Measurements from ENCODE around the gene ARHGAP5. TPM values are rescaled to one million over a fixed set of nuclear protein-coding genes. Genes with fewer than 3 reads are reported as not detected.
"Not testable (repeated sequence)": the region's sequence is repeated elsewhere in the genome, so short reads cannot be mapped to it uniquely, and the experiment has no call there.

ARHGAP5 gene
- total and polyA plus RNA-seq, 5 experiments from 2014 or later = 16.1 to 71.7 (median 32.1) TPM

DNA sequence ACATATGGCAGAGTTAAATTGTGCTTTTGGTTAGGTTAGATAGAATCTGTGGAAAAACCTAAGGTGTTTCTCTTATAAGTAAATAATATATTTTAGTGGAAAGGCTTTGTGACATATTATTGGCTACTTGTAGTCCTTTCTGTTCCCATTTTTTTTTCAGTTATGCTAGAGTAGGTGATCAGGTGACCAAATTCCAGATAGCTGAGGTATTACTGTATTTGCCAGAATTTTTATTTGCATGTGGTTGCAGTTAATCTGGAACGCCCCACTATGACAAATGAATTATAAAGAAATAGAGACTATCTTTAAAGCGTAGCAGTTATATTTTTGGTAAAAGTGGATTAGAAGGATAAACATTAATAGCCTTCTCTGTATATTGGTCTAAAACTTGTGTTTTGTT lies 52.0 kb downstream of the ARHGAP5 start:
- POLR2A ChIA-PET = no interaction called here
- H3K36me3 Mint-ChIP-seq = peaks cover 19 to 67% (median 64%) of the 10 kb centered on the region in 3 donors

DNA sequence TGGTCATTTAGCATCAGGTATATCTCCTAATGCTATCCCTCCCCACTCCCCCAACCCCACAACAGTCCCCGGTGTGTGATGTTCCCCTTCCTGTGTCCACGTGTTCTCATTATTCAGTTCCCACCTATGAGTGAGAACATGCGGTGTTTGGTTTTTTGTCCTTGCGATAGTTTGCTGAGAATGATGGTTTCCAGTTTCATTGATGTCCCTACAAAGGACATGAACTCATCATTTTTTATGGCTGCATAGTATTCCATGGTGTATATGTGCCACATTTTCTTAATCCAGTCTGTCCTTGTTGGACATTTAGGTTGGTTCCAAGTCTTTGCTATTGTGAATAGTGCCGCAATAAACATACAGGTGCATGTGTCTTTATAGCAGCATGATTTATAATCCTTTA lies 54.6 kb downstream of the ARHGAP5 start:
- DNase-seq, H3K27me3 Mint-ChIP-seq, POLR2A ChIA-PET: not testable (repeated sequence)

More for the DNA sequence above, 52.0 kb downstream of the ARHGAP5 start:
- Mint-ChIP-seq H3K4me1 (peaks cover 13 to 27% (median 19%) of the 10 kb centered on the region in 4 donors), H3K27ac (peak overlapping the region in 1 of 10 donors; percentile 39), H3K4me3 (no peak overlapping the region), H3K9me3 (peaks cover 0 to 23% (median 9%) of the 10 kb centered on the region in 9 donors), H3K27me3 (no peaks in the 10 kb centered on the region)
- DNase-seq (no peak), ATAC-seq (no peak)

DNA sequence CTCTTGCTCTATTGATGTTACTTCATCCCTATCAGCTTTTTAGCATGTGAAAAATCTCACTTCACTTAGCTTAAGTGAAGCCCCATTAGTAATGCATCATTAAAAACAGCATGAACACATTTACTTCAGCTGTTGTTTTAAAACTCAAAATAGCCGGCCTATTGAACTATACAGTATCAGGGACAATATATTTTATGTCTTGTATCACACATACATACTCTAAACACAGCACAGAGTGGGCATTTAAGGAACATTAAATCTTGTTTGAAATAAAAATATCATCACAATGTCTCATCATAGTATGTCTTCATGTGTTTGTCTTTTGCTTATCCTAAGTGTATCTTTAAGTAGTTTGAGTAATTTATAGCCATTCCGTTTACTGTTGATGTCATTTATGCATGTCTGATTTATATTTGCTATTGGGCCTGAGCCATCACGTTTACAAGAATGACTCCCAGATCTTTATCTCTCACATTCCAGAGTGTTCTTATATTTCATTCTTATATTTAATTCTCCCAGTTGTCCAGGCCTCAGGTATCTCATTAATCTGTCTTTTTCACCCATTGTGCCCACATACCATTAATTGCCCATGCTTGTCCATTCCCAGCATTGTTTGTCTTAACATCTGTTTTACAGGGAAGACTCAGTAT lies 57.5 kb downstream of the ARHGAP5 start:
- DNase-seq = no peak
- POLR2A ChIA-PET = no interaction called here
- peaks cover 0 to 26% (median 8%) of the 10 kb centered on the region in 9 donors for H3K9me3 Mint-ChIP-seq
- H3K27me3 Mint-ChIP-seq = no peaks in the 10 kb centered on the region
- H3K27ac Mint-ChIP-seq = peak overlapping the region in 2 of 10 donors; percentile 0 to 31
- H3K4me3 Mint-ChIP-seq = no peak overlapping the region
- H3K4me1 Mint-ChIP-seq = peaks cover 3 to 11% (median 3%) of the 10 kb centered on the region in 4 donors
- peaks cover 21 to 75% (median 69%) of the 10 kb centered on the region in 3 donors for H3K36me3 Mint-ChIP-seq
- no peak for ATAC-seq

More for the DNA sequence above, 54.6 kb downstream of the ARHGAP5 start:
- H3K4me3 Mint-ChIP-seq, H3K27ac Mint-ChIP-seq, ATAC-seq: not testable (repeated sequence)
- Mint-ChIP-seq H3K4me1 (peaks cover 4 to 20% (median 9%) of the 10 kb centered on the region in 4 donors), H3K9me3 (peaks cover 0 to 15% (median 4%) of the 10 kb centered on the region in 9 donors), H3K36me3 (peaks cover 19 to 66% (median 64%) of the 10 kb centered on the region in 3 donors)

DNA sequence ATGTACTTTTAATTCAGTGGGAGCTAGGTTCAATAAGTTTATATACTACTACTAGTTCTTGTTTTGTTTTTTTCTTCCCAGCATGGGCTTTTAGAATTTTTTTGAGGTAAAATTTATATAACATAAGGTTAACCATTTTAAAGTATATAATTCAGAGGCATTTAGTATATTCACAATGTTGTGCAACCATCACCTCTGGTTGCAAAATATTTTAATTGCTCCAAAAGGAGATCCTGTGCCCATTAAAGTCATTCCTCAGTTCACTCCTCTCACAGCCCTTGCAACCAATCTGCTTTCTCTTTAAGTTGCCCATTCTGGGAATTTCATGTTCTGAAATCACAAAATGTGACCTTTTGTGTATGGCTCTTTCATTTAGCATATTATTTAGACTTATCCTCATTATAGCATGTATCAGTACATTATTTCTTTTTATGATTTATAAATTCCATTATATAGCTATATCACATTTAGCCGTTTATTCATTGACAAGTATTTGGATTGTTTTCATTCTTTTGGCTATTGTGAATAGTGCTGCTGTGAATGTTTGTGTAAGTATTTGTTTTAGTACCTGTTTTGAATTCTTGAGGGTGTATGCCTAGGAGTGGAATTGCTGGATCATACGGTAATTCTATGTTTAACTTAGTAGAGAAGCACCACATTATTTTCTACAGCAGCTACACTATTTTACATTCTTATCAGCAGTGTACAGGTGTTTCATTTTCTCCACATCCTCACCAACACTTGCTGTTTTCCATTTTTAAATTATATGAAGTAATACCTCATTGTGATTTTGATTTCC lies 59.1 kb downstream of the ARHGAP5 start:
- H3K27ac Mint-ChIP-seq = no peak overlapping the region
- H3K27me3 Mint-ChIP-seq = no peaks in the 10 kb centered on the region
- ATAC-seq = no peak
- H3K4me3 Mint-ChIP-seq = no peak overlapping the region
- no peak for DNase-seq
- H3K9me3 Mint-ChIP-seq = peaks cover 0 to 25% (median 8%) of the 10 kb centered on the region in 9 donors
- H3K36me3 Mint-ChIP-seq = peaks cover 21 to 73% (median 70%) of the 10 kb centered on the region in 3 donors
- peaks cover 0 to 11% (median 3%) of the 10 kb centered on the region in 4 donors for H3K4me1 Mint-ChIP-seq
- POLR2A ChIA-PET = no interaction called here

DNA sequence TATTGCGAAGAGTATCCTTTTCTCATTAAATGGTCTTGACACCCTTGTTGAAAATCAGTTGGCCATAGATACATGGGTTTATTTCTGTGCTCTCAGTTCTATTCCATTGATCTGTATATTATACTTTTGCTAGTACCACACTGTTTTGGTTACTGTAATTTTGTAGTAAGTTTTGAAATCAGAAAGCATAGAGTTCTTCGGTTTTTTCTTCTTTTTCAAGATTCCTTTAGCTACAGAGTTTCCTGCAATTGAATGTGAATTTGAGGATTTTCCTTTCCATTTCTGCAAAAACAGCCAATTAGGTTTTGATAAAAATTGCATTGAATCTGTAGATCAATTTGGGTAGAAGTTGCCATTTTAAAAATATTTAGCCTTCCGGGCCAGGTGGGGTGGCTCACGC lies 60.2 kb downstream of the ARHGAP5 start:
- Mint-ChIP-seq H3K27ac (no peak overlapping the region), H3K36me3 (peaks cover 21 to 72% (median 68%) of the 10 kb centered on the region in 3 donors), H3K4me1 (peaks cover 2 to 11% (median 3%) of the 10 kb centered on the region in 4 donors), H3K27me3 (no peaks in the 10 kb centered on the region), H3K9me3 (peaks cover 0 to 20% (median 5%) of the 10 kb centered on the region in 9 donors), H3K4me3 (no peak overlapping the region)
- DNase-seq (no peak), ATAC-seq (no peak)
- POLR2A ChIA-PET = no interaction called here

DNA sequence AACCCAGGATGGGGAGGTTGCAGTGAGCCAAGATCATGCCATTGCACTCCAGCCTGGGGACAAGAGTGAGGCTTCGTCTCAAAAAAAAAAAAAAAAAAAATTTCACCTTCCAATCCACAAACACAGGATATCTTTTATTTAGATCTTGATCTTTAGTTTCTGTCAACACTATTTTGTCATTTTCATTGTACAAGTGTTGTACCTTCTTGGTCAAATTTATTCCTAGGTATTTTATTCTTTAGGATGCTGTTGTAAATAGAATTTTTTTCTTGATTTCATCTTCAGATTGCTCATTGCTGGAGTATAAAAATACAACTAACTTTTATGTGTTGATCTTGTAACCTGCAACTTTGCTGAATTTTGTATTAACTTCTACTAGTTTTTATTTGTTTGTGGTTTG lies 60.8 kb downstream of the ARHGAP5 start:
- H3K9me3 Mint-ChIP-seq = peaks cover 0 to 20% (median 5%) of the 10 kb centered on the region in 9 donors
- peaks cover 2 to 11% (median 4%) of the 10 kb centered on the region in 4 donors for H3K4me1 Mint-ChIP-seq
- no peaks in the 10 kb centered on the region for H3K27me3 Mint-ChIP-seq
- peaks cover 21 to 74% (median 72%) of the 10 kb centered on the region in 3 donors for H3K36me3 Mint-ChIP-seq
- H3K27ac Mint-ChIP-seq = no peak overlapping the region
- DNase-seq (no peak), ATAC-seq (no peak)
- H3K4me3 Mint-ChIP-seq = no peak overlapping the region
- POLR2A ChIA-PET = no interaction called here

DNA sequence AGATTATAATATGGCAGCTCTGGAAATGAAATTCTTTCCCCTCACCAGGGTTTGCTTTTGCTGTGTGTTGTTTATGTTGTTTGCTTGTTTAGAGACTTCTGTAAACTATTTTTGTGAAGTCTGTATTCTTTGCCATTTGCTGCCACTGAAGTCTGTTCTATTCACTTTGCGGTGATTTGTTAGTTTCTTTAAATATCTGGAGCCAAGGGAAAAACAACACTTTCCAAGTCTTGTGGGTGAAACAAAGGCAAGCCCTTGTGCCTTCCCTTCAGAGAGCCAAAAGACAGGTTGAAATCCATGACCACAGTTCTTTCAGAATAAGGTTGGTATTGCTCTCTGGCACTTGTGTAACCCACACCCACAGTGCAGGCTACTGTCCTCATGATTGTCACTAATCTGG lies 65.2 kb downstream of the ARHGAP5 start:
- no peaks in the 10 kb centered on the region for H3K27me3 Mint-ChIP-seq
- peaks cover 2 to 60% (median 47%) of the 10 kb centered on the region in 3 donors for H3K36me3 Mint-ChIP-seq

DNA sequence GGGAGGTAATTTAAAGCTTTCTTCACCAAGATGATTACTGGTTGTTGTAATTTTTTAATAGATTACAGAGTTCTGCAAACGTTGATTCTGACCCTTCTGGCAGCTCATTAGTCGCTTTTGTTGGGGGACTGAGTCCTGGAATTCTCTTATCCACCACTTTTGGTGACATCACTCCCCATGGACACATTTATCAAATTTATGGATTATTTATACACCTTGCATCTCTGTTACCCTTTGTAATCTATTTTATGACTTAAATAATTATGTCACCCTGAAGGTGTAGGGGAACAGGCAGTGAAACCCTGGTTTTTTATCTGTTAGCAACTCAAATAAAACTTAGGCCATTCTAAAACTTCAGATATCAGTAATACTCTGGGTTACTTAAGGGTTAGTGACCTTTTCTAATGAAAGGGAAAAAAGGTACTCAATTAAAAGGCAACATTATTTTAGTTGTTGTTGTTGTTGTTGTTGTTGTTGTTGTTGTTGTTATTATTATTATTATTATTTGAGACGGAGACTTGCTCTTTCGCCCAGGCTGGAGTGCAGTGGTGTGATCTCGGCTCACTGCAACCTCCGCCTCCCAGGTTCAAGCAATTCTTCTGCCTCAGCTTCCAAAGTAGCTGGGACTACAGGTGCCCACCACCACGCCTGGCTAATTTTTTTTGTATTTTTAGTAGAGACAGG lies 65.8 kb downstream of the ARHGAP5 start:
- H3K4me1 Mint-ChIP-seq = peaks cover 0 to 8% (median 0%) of the 10 kb centered on the region in 4 donors
- H3K9me3 Mint-ChIP-seq = peaks cover 0 to 8% (median 2%) of the 10 kb centered on the region in 9 donors
- no peak overlapping the region for H3K4me3 Mint-ChIP-seq
- peaks cover 0 to 60% (median 42%) of the 10 kb centered on the region in 3 donors for H3K36me3 Mint-ChIP-seq
- POLR2A ChIA-PET = interaction anchor here (0.6 kb wide), 1 partner anchor 569 kb away, joined by 4 read pairs; no protein-coding TSS in a partner anchor
- H3K27ac Mint-ChIP-seq = no peak overlapping the region
- no peak for ATAC-seq
- no peak for DNase-seq
- H3K27me3 Mint-ChIP-seq = no peaks in the 10 kb centered on the region

More for the DNA sequence above, 65.2 kb downstream of the ARHGAP5 start:
- Mint-ChIP-seq H3K4me3 (no peak overlapping the region), H3K4me1 (peaks cover 0 to 8% (median 0%) of the 10 kb centered on the region in 4 donors), H3K9me3 (peaks cover 0 to 13% (median 3%) of the 10 kb centered on the region in 9 donors), H3K27ac (no peak overlapping the region)
- ATAC-seq = no peak
- POLR2A ChIA-PET = interaction anchor here (0.6 kb wide), 1 partner anchor 568 kb away, joined by 4 read pairs; no protein-coding TSS in a partner anchor
- no peak for DNase-seq

DNA sequence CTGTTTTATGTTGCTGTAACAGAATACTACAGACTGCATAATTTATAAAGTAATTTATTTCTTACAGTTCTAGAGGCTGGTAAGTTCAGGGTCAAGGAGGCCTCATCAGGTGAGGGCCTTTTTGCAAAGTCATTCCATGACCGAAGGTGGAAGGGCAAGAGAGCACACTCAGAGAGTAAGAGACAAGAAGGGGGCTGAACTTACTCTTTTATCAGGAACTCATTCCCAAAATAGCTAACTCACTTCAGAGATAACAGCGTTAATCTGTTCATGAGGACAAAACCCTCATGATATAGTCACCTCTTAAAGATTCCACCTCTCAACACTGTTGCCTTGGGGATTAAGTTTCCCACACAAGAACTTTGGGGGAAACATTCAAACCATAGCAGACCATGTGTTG lies 73.3 kb downstream of the ARHGAP5 start:
- Mint-ChIP-seq H3K4me3 (no peak overlapping the region), H3K4me1 (no peaks in the 10 kb centered on the region), H3K9me3 (no peaks in the 10 kb centered on the region), H3K27ac (peak overlapping the region in 1 of 10 donors; percentile 25), H3K36me3 (peaks cover 0 to 74% (median 29%) of the 10 kb centered on the region in 3 donors), H3K27me3 (no peaks in the 10 kb centered on the region)
- DNase-seq (no peak), ATAC-seq (no peak)
- POLR2A ChIA-PET = no interaction called here

DNA sequence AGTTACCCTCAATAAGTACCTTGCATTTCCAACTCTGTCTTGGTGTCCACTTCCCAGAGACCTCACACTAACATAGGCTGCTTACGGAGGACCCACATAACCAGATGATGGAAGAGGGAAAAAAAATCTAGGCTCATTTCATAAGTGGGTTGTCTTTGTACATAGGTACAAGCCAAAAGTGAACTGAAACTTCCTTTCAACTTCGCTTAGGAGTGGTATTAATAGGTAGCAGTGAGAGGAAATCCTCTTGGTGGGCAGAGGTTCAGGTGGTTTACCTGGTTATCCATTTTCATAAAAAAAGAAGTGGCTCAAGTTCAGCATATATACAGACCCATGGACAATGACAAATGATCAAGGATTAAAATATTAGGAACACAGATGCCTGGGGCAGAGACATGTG lies 88.9 kb downstream of the ARHGAP5 start:
- H3K27ac Mint-ChIP-seq = no peak overlapping the region
- DNase-seq (no peak), ATAC-seq (no peak)
- H3K4me1 Mint-ChIP-seq = peaks cover 0 to 4% (median under 1%) of the 10 kb centered on the region in 4 donors
- H3K36me3 Mint-ChIP-seq = peaks cover 0 to 5% (median 0%) of the 10 kb centered on the region in 3 donors
- H3K27me3 Mint-ChIP-seq = peaks cover 0 to 3% (median 0%) of the 10 kb centered on the region in 5 donors
- H3K4me3 Mint-ChIP-seq = no peak overlapping the region
- POLR2A ChIA-PET = no interaction called here
- peaks cover 0 to 18% (median 9%) of the 10 kb centered on the region in 9 donors for H3K9me3 Mint-ChIP-seq

DNA sequence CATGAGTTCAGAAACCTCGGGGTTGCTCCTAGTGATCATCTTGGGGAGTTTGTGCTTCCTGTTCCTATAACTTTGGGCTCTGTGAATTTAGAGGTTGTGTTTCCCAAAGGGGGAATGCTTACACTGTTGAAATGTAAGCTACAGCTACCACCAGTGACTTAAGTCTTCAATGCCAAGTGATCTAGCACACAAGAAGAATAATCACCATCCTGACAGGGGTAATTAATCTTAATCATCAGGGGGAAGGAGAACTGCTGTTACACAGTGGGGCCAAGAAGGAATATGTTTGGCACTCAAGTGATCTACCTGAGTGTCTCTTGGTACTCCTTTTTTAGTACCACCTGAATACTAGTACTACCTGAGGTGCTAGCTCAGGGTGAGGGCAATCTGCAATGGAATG lies 89.8 kb downstream of the ARHGAP5 start:
- no peak overlapping the region for H3K4me3 Mint-ChIP-seq
- peaks cover 0 to 13% (median 7%) of the 10 kb centered on the region in 9 donors for H3K9me3 Mint-ChIP-seq
- H3K4me1 Mint-ChIP-seq = peaks cover 0 to 4% (median under 1%) of the 10 kb centered on the region in 4 donors
- no peak for DNase-seq
- peaks cover 0 to 5% (median 0%) of the 10 kb centered on the region in 3 donors for H3K36me3 Mint-ChIP-seq
- no peak overlapping the region for H3K27ac Mint-ChIP-seq
- ATAC-seq = no peak
- POLR2A ChIA-PET = no interaction called here
- H3K27me3 Mint-ChIP-seq = peaks cover 0 to 3% (median 0%) of the 10 kb centered on the region in 5 donors

DNA sequence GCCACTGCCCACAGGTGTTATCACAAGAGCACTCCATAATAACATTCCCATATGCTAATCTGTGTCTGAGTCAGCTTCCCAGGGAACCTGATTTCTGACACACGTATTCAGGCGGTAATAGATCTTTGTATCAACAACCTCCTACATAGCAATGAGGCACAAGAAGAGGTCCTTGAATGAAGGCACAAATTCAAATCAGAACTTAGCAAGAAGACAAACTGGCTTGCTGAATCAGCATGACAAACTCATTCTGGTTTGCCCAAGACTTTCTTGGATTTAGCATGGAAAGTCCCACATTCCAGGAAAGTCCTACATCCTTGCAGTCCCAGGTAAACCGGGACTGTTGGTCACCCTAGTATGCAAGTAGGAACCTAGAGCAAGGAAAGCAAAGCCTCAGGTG lies 90.8 kb downstream of the ARHGAP5 start:
- POLR2A ChIA-PET = interaction anchor here (0.6 kb wide), 1 partner anchor 1211 kb away, joined by 5 read pairs; no protein-coding TSS in a partner anchor
- Mint-ChIP-seq H3K36me3 (no peaks in the 10 kb centered on the region), H3K27me3 (peaks cover 0 to 3% (median 0%) of the 10 kb centered on the region in 5 donors), H3K4me1 (peaks cover 0 to 4% (median under 1%) of the 10 kb centered on the region in 4 donors), H3K4me3 (no peak overlapping the region), H3K9me3 (peaks cover 0 to 6% (median 2%) of the 10 kb centered on the region in 9 donors), H3K27ac (peak overlapping the region in 1 of 10 donors; percentile 48)
- no peak for ATAC-seq
- no peak for DNase-seq

Measured in naive thymus-derived CD8-positive, alpha-beta T cell (primary cell).